ENCODE results near the gene FAM83G.
"Not testable (repeated sequence)": the region's sequence is repeated elsewhere in the genome, so short reads cannot be mapped to it uniquely, and the experiment has no call there.

The FAM83G gene

DNA sequence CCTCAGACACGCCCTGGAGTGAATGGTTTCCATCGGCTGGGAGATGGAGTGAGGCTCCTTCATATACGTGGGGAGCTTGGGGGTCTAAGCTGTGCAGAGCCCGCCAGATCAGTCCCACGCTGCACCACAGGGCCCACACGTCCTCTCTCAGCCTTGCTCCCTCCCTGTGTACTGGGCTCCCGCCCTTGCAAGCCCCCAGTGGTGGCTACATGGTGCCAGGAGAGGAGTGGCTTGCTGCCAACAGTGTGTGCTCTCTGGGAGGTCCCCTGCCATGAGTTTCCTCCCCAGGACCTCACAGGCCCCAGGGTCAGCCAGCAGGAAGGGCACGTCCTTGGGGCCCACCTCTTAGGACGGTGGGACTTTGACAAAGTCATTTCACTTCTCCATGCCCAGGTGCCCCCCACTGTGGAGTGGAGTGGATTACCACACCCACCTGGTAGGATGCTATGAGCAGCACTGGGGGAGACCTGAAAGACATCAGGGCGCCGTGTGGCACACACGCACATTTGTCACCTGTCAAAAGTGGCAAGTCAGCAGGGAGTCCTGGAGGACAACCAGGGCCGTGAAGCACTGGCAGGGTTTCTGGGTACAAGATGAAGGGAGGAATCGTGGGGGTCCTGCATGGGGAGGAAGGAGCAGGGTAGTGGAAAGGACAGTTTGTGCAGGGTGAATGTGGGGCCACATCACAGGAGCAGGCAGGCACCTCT lies 38.9 kb downstream of the FAM83G start:
- DNase-seq: no peak

DNA sequence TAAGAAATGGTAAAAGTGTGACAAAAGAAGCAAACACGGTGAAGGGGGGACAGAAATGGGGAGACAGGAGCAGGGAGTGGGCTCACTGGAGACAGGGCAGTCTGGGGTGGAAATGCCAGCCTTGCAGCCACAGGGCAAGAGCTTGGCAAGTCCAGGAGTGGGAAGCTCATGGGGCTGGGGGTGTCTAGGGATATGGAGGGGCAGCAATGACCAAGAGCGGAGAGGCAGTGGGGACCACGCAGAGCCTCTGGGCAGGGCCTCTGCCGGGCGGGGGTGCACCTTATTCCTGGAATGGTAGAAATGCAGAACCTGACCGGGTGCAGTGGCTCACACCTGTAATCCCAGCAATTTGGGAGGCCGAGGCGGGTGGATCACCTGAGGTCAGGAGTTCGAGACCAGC lies 40.0 kb downstream of the FAM83G start:
- DNase-seq: no peak

DNA sequence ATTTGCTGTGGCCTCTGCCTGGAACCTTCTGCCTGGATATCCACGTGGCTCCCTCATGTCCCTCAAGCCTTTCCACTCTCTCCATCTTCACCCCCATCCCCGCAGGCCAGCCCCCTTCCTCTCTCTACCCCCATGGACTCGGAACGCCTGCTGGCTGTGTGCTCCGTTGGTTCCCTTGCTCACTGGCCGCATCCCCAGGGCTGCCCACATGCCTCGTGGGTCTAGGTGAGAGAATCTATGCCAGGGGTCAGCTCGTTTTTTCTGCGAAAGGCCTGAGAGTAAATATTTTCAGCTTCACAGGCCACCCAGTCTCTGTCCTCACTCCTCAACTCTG lies 40.6 kb downstream of the FAM83G start:
- DNase-seq: no peak

DNA sequence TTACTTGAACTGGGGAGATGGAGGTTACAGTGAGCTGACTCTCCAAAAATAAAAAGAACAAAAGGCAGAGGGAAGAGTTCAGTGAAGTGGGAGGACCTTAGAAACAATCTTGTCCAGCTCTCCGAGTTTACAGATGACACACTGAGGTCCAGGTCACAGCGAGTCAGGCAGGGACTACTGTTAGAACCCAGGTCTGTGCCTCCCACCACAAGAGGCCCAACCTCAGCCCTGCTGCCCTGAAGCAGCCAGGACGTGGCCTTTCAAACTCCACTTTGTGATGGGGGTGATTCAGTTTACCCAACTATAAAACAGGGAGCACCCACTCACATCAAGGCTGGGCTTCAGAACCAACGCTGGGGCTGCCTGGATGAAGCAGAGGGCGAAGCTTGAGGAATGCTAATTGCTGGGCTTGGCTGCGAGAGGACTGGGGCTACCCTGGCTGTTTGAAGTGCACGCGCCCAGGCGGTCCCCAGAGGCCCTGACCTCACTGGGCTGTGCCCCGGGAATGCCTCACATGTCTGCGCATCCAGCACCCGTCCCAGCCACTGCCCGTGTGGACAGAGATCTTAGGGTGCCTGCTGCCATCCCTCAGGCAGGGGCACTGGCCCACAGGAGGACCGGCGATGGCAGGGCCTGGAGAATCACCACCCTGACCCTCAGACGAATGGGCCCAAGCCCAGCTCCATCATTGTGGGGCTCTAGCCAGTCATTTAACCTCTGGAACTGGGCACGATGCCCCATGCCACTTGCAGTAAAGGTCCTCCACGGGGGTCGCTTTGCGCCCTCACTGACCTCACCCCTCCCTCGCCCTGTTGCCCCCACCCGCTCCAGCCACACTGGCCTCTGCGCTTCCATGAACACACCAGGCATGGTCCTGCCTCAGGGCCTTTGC lies 41.2 kb downstream of the FAM83G start:
- no peak for DNase-seq

- no peak for DNase-seq
Observed at GRCh38 chr17:18962494-18962815, 42.1 kb downstream of the FAM83G start.

- no peak for DNase-seq
Observed at GRCh38 chr17:18961634-18962493, 42.7 kb downstream of the FAM83G start.

GRCh38 chr17:18960803-18961511 lies 43.6 kb downstream of the FAM83G start:
- DNase-seq: peak; percentile 81

DNA sequence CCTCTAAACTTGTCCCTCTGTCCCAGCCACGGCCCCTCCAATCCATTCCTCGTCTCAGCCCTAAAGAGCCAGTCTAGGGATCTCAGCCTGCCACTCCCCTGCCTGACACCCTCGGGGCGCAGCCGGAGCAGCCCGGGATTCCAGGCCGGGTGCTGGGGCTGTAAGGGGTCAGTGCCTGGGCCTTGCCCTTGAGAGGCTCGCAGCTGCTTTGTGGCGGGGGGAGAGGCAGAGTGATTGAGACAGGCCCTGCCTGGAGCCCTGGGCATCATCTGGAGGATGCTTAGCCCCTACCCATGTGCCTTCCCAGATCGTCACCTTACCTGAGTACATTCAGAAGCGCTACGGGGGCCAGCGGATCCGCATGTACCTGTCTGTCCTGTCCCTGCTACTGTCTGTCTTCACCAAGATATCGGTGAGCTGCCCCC lies 44.3 kb downstream of the FAM83G start:
- DNase-seq: no peak

DNA sequence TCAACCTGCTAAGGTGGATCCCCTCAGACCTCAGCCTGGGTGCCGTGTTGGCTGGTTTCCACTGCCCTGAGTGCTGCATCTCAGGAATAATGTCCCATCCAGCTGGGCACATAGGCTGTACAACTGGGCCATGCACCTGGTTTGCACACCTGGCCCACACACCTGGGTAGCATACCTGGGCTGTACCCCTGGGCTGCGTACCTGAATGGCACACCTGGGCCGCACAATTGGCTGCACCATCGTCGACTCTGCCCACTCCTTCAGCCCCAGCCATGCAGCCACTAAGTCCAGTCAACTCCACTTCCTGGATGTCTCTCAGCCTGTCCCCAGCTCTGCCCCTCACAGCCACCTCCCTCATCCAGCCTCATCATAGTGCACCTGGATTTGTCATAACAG lies 44.7 kb downstream of the FAM83G start:
- DNase-seq: no peak

- no peak for DNase-seq
Observed at GRCh38 chr17:18959071-18959844, 45.3 kb downstream of the FAM83G start.

DNA sequence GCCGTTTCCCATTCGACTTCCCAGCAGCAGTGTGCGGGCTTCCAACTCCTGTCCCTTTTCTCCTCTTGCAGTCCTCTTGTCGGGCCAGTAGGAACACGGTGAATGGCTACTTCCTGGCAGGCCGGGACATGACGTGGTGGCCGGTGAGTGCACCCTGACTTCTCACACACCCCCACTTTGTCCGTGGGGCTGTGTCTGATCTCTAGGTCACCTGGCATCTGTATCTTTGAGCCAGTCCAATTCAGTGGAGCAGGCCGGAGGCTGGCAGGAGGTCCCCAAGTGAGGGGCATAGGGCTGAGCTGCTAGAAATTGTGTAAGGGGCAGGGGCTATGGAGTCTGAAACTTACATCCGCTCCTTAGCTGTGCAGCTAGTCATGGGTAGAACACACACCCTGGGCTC lies 46.0 kb downstream of the FAM83G start:
- no peak for DNase-seq

- no peak for DNase-seq
Observed at GRCh38 chr17:18957831-18958230, 46.7 kb downstream of the FAM83G start.

- no peak for DNase-seq
Observed at GRCh38 chr17:18956581-18956980, 48.0 kb downstream of the FAM83G start.

- not testable (repeated sequence) for DNase-seq
Observed at GRCh38 chr17:18956021-18956420, 48.5 kb downstream of the FAM83G start.

DNA sequence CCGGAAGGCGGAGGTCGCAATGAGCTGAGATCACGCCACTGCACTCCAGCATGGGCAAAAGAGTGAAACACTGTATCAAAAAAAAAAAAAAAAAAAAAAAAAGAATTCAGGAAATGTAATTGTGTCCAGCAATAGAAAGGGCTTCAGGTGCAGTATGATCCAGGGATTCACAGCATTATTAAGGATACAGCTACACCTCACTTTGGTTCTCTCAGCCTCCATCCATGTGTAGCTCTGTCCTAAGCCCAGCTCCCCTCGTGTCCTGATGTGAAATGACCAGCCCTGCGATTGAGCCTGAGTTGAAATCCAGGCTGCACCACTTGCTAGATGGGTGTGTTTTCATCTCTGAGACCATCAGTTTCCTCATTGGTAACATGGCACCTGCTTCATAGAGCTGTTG lies 49.6 kb downstream of the FAM83G start:
- DNase-seq: no peak

- no peak for DNase-seq
Observed at GRCh38 chr17:18954321-18954720, 50.2 kb downstream of the FAM83G start.

GRCh38 chr17:18953231-18953728 lies 51.3 kb downstream of the FAM83G start:
- no peak for DNase-seq

GRCh38 chr17:18951941-18952842 lies 52.4 kb downstream of the FAM83G start, which contains the start of gene SLC5A10:
Gene SLC5A10, plus strand, starts transcription at chr17:18952165. Its CDS starts 41 bp downstream, at chr17:18952206.
- no peak for DNase-seq

DNA sequence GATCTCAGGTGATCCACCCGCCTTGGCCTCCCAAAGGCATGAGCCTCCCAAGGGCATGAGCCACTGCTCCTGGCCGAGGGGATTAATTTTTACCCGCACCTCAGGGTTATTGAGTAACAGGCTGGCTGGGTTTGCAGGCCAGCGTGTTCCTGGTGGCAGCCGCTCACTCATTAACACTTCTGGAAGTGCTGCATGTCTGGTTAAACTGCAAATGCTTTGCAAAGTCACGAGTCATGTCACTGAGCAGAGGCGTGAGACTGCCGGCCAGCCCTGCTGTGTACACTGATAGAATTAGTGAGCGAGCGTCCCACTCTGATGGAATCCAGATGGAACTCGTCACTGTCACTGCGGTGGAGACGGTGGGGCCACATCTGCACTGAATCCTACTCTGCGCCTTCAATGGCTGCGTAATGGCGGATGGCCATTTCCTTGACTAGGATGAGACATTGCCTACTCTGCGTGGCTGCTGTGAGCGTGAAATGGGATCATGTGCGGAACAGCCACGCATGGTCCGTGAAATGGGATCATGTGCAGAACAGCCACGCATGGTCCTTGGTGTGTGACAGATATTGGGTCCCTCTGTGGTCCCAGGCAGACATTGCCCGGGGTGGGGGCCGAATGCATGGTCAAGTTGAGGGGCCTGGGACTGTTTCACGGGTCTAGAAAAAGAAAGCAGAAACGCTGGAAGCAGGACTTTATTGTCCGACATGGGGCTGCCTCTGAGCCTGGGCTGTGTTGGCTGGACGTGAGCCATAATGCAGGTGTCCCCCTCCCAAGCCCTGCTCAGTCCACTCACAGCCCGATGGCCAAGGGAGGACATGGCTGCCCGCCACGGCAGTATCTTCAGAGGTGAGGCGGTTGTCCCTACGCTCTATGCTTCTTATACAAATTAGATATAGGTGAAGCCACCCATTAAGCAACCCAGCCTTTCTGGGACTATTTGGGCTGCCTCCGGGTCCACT lies 53.3 kb downstream of the FAM83G start:
- no peak for DNase-seq
